ENCODE measurements around the gene C1QTNF3. TPM values are rescaled to one million over a fixed set of nuclear protein-coding genes. Genes with fewer than 3 reads are reported as not detected.

The C1QTNF3 gene
- total RNA-seq, 1 experiment from 2014 or later = 2.1 TPM

DNA sequence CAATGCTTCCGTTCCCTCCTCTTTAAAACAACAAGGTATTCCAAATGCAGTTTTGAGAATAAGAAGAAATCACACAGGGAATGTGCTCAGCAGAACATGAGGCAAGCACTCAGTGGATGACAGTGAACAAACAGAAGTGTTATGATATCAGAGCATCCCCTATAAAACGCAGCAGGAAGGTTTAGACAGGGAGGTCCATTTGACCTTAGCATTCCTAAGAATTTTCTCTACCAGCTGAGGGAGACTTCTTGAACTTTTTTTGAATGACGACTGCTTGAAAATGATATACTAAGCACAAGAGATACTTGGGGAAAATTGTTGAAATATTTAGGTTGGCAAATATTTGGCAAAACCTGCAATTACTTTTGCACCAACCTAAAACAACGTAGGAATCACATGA, 39.1 kb downstream of the C1QTNF3 start (continued):
- TF ChIP-seq FOXJ3 (CRISPR knock-in tag; IDR thresholded peaks at IDR 0.05; ENCODE audit: borderline replicate concordance) (no peak), GTF2I (CRISPR knock-in tag; conservative IDR thresholded peaks at IDR 0.05) (no peak), RELA (CRISPR knock-in tag; IDR thresholded peaks at IDR 0.05; ENCODE audit: borderline replicate concordance) (no peak)
- TF ChIP-seq, protein P1, sequence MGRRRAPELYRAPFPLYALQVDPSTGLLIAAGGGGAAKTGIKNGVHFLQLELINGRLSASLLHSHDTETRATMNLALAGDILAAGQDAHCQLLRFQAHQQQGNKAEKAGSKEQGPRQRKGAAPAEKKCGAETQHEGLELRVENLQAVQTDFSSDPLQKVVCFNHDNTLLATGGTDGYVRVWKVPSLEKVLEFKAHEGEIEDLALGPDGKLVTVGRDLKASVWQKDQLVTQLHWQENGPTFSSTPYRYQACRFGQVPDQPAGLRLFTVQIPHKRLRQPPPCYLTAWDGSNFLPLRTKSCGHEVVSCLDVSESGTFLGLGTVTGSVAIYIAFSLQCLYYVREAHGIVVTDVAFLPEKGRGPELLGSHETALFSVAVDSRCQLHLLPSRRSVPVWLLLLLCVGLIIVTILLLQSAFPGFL (CRISPR knock-in tag; IDR thresholded peaks at IDR 0.05; ENCODE audit: borderline replicate concordance) = no peak
- TF ChIP-seq, protein P2, sequence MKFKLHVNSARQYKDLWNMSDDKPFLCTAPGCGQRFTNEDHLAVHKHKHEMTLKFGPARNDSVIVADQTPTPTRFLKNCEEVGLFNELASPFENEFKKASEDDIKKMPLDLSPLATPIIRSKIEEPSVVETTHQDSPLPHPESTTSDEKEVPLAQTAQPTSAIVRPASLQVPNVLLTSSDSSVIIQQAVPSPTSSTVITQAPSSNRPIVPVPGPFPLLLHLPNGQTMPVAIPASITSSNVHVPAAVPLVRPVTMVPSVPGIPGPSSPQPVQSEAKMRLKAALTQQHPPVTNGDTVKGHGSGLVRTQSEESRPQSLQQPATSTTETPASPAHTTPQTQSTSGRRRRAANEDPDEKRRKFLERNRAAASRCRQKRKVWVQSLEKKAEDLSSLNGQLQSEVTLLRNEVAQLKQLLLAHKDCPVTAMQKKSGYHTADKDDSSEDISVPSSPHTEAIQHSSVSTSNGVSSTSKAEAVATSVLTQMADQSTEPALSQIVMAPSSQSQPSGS (CRISPR knock-in tag; IDR thresholded peaks at IDR 0.05; ENCODE audit: borderline replicate concordance, low read depth) = no peak
- TF ChIP-seq, protein P3, sequence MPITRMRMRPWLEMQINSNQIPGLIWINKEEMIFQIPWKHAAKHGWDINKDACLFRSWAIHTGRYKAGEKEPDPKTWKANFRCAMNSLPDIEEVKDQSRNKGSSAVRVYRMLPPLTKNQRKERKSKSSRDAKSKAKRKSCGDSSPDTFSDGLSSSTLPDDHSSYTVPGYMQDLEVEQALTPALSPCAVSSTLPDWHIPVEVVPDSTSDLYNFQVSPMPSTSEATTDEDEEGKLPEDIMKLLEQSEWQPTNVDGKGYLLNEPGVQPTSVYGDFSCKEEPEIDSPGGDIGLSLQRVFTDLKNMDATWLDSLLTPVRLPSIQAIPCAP (CRISPR knock-in tag; IDR thresholded peaks at IDR 0.05) = no peak
- TF ChIP-seq, protein P4, sequence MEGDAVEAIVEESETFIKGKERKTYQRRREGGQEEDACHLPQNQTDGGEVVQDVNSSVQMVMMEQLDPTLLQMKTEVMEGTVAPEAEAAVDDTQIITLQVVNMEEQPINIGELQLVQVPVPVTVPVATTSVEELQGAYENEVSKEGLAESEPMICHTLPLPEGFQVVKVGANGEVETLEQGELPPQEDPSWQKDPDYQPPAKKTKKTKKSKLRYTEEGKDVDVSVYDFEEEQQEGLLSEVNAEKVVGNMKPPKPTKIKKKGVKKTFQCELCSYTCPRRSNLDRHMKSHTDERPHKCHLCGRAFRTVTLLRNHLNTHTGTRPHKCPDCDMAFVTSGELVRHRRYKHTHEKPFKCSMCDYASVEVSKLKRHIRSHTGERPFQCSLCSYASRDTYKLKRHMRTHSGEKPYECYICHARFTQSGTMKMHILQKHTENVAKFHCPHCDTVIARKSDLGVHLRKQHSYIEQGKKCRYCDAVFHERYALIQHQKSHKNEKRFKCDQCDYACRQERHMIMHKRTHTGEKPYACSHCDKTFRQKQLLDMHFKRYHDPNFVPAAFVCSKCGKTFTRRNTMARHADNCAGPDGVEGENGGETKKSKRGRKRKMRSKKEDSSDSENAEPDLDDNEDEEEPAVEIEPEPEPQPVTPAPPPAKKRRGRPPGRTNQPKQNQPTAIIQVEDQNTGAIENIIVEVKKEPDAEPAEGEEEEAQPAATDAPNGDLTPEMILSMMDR (IDR thresholded peaks at IDR 0.05) = no peak
- TF ChIP-seq, protein P5, sequence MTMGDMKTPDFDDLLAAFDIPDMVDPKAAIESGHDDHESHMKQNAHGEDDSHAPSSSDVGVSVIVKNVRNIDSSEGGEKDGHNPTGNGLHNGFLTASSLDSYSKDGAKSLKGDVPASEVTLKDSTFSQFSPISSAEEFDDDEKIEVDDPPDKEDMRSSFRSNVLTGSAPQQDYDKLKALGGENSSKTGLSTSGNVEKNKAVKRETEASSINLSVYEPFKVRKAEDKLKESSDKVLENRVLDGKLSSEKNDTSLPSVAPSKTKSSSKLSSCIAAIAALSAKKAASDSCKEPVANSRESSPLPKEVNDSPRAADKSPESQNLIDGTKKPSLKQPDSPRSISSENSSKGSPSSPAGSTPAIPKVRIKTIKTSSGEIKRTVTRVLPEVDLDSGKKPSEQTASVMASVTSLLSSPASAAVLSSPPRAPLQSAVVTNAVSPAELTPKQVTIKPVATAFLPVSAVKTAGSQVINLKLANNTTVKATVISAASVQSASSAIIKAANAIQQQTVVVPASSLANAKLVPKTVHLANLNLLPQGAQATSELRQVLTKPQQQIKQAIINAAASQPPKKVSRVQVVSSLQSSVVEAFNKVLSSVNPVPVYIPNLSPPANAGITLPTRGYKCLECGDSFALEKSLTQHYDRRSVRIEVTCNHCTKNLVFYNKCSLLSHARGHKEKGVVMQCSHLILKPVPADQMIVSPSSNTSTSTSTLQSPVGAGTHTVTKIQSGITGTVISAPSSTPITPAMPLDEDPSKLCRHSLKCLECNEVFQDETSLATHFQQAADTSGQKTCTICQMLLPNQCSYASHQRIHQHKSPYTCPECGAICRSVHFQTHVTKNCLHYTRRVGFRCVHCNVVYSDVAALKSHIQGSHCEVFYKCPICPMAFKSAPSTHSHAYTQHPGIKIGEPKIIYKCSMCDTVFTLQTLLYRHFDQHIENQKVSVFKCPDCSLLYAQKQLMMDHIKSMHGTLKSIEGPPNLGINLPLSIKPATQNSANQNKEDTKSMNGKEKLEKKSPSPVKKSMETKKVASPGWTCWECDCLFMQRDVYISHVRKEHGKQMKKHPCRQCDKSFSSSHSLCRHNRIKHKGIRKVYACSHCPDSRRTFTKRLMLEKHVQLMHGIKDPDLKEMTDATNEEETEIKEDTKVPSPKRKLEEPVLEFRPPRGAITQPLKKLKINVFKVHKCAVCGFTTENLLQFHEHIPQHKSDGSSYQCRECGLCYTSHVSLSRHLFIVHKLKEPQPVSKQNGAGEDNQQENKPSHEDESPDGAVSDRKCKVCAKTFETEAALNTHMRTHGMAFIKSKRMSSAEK (CRISPR knock-in tag; IDR thresholded peaks at IDR 0.05; ENCODE audit: borderline replicate concordance) = no peak
- TF ChIP-seq, protein P6, sequence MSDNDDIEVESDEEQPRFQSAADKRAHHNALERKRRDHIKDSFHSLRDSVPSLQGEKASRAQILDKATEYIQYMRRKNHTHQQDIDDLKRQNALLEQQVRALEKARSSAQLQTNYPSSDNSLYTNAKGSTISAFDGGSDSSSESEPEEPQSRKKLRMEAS (CRISPR knock-in tag; IDR thresholded peaks at IDR 0.05) = no peak
- TF ChIP-seq, protein P7, sequence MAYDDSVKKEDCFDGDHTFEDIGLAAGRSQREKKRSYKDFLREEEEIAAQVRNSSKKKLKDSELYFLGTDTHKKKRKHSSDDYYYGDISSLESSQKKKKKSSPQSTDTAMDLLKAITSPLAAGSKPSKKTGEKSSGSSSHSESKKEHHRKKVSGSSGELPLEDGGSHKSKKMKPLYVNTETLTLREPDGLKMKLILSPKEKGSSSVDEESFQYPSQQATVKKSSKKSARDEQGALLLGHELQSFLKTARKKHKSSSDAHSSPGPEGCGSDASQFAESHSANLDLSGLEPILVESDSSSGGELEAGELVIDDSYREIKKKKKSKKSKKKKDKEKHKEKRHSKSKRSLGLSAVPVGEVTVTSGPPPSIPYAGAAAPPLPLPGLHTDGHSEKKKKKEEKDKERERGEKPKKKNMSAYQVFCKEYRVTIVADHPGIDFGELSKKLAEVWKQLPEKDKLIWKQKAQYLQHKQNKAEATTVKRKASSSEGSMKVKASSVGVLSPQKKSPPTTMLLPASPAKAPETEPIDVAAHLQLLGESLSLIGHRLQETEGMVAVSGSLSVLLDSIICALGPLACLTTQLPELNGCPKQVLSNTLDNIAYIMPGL (CRISPR knock-in tag; IDR thresholded peaks at IDR 0.05) = no peak

DNA sequence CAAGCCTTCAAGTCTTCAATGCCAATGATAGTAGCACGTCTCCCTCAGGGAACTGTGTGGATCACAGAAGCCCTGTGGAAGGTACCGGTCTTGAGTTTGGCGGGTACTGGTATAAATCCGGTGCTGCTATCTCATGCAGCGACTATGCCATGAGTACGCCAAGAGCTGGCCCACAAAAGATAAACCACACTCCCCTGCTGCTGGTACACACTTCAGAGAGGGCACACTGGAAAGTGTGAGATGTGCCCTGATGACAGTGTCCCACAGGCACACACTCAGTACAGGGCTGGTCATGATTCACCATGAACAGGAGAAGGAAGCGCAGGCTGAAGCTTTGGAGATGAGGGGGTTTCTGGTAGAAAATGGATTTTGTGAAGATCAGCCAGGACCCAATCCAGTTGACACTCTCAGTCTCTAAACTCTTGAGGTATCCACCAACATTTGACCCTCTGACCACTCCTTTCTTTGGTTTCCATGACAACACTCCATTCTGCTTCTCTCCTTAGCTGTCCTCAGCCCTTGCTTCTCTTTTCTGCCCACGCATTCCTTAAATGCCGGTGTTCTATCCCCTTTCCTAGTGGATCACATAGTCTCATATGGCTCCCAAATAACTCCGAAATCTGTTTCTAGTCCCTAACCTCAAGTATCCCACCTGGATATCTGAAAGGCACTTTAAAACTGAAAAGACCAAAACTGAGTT, 40.2 kb downstream of the C1QTNF3 start:
- CTCF ChIA-PET = no interaction called here
- Mint-ChIP-seq H3K9me3 (no peaks in the 10 kb centered on the region), H3K27ac (no peak overlapping the region), H3K4me1 (peaks cover 21% of the 10 kb centered on the region), H3K36me3 (peaks cover 13% of the 10 kb centered on the region), H3K4me3 (no peak overlapping the region), H3K27me3 (ENCODE audit: low read depth) (no peaks in the 10 kb centered on the region)
- ATAC-seq (no peak), DNase-seq (ENCODE audit: low spot score) (no peak)
- POLR2A ChIA-PET = no interaction called here
- no peak for TF ChIP-seq ZNF232 (CRISPR knock-in tag; IDR thresholded peaks at IDR 0.05)
- no peak for TF ChIP-seq IRF2 (CRISPR knock-in tag; IDR thresholded peaks at IDR 0.05; ENCODE audit: borderline replicate concordance, low read depth)
- TF ChIP-seq ZNF317 (CRISPR knock-in tag; IDR thresholded peaks at IDR 0.05; ENCODE audit: borderline replicate concordance, low read depth) = no peak
- TF ChIP-seq, protein P2 (CRISPR knock-in tag; IDR thresholded peaks at IDR 0.05; ENCODE audit: borderline replicate concordance, low read depth) = no peak
- no peak for TF ChIP-seq PRRX2 (CRISPR knock-in tag; IDR thresholded peaks at IDR 0.05)
- TF ChIP-seq, protein P8, sequence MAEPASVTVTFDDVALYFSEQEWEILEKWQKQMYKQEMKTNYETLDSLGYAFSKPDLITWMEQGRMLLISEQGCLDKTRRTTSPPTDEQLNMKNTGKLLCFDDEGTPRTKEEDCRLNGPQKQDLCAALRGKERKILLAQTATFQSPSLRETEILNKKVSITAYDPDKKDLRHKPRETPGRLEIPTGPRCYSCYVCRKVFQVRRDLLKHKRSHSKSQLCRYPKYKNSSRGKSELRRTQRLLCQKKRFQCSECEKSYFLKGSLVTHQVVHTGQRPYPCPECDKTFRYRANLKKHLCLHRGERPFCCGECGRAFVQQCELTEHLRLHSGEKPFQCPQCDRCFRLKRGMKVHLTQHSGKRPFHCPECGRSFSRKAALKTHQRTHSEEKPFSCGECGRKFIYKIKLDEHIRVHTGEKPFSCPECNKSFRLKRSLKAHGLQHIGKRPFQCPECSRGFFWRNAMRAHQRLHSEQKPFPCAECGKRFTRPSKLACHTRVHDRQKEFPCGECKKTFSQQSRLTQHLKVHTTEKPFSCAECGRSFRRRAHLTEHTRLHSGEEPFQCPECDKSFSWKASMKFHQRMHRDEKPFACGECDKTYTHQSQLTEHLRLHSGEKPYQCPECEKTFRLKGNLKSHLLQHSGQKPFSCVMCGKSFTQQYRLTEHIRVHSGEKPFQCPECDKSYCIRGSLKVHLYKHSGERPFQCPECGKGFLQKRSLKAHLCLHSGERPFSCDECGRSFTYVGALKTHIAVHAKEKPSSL (CRISPR knock-in tag; conservative IDR thresholded peaks at IDR 0.05) = no peak
- TF ChIP-seq, protein P9, sequence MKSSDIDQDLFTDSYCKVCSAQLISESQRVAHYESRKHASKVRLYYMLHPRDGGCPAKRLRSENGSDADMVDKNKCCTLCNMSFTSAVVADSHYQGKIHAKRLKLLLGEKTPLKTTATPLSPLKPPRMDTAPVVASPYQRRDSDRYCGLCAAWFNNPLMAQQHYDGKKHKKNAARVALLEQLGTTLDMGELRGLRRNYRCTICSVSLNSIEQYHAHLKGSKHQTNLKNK (CRISPR knock-in tag; IDR thresholded peaks at IDR 0.05) = no peak
- TF ChIP-seq ETV6 (CRISPR knock-in tag; IDR thresholded peaks at IDR 0.05) = no peak

Data from WTC11 (cell line).